Stimulated activated CD4-positive, alpha-beta T cell treated with anti-CD3 and anti-CD28 coated beads, Interleukin-1b, Interleukin-23, amount 100 ng/mL, for 24 hours (primary cell): ENCODE measurements around the gene CCDC33.

Experiments
- DNase-seq, 4 experiments: peaks; one replicate each; pipeline ENCODE4 v3.0.0-alpha.2; 2020; ENCODE audit warnings: low read depth in 4 of 4, low spot score in 1 of 4

The CCDC33 gene

DNA sequence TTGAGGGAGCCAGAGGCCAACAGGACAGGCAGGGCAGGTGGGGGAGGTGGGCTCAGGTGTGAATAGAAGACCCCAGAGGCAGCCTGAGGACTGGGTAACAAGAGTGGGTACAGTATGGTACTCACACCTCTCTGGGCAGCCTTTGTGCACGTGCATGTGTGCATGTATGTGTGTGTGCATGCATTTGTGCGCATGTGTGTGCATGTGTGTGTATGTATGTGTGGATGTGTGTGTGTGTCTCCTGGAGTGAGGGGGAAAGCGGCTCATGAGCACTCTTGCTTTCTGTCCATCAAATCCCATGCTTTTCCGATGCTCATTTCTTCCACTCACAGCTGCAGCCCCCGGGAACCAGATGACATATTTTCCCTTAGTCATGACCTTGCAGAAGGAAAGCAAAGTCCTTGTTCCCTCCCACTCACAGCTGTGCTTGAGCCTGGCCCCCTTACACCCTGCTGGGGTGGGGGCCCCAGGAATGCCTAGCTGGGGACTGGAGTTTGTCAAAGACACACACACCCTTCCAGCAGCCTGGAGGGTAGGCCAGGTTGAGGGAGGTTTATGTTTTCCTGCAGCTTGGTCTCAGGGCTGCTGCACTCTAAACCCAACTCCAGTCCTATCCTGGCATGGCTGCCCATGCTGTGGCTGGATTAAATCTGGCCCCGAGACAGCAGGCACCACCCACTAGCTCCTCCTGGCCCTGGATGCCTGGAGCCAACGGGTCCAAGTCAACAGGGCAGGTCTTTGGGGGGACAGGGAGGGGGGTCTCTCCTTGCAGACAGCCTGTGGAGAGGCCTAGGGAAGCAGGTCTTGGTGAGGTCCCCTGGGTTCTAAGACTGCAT is 22.5 kb downstream of the CCDC33 start:
- no peak for DNase-seq

DNA sequence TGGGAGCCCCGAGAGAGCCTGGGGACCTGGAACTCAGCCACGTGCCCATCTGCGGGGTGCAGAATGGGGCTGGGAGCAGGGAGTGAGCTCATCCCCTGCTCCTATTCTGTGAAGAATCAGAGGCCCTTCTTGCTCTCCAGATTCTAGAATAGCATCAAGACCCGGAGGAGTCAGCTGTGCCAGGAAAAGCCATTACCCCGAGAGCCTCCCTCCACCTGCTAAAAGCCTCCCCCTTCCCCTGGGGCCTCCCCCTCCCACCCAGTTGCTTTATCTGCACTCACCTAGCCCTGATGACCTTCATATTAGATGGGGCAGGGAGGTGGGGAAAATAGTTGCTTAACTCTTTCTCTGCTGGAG is 23.1 kb downstream of the CCDC33 start:
- DNase-seq, result no peak

DNA sequence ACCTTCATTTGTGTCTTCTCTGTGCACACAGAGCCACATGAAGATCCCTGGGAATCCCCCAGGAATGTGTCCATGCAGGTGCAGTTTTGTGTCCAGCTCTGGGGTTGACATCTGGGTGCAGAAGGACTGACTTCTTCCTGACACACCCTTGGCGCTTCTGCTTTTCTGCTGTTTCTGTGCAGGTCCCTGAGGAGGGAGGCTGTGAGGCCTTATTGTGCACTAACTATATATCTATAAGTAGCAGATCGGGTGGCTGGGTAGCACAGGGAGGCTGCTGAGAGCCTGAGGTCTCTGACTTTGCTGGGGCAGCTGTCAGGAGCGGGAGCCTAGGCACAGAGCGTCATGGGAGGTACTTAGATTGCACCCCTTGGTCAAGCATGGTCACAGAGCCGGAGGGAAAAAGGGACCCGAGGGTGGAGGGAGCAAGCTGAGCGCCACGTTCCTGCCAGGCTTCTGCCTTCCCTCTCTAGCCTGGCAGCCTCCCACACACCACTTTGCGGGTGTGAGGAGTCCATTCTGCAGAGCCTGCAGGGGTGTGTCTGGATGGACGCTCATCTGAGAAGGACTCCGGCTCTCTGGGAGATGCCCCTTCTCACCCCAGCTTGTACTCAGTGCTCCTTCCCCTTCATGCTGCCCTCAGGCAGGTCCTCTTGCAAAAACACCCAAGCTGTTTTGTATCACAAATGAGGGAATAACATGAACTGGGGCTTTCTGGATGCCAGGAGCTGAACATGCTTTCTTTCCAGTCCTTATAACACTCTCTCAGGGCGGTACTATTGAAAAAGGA is 23.9 kb downstream of the CCDC33 start:
- DNase-seq, result no peak

DNA sequence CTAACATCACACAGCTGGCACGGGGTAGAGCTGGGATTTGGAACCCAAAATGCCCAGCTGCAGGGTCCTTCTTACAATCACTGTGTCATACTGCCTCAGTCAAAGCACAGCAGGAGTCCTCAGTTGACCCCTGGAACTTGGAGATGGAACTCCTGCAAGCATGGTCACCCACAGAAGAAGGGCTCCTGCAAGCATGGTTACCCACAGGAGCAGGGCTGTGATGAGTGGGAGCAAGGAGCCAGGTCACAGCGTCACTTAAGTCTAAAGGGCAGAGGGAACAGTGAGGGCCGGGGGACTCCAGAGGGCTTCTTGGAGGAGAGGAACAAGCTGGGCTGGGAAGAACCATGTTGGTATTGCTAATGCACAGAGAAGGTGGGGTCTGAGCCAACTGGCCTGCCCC is 24.9 kb downstream of the CCDC33 start:
- DNase-seq, result no peak

DNA sequence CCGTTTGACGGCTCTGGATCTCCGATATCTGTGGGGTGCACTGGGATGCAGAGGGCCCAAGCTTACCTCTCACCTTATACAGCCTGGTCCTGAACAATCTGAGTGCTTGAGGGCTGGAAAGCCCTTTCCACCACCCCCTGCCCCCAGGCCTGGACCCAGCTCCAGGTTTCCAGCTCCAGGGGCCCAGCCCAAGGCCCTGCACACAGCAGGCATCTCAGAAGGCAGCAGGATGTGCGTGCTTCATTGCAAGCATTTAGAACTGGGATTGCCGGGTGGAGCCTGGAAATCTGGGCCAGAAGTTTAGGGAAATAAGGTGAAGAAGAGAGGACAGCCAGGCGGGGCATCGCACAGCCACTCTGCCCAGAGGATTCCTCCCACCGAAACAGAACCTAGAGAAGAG is 25.6 kb downstream of the CCDC33 start:
- DNase-seq, result no peak

DNA sequence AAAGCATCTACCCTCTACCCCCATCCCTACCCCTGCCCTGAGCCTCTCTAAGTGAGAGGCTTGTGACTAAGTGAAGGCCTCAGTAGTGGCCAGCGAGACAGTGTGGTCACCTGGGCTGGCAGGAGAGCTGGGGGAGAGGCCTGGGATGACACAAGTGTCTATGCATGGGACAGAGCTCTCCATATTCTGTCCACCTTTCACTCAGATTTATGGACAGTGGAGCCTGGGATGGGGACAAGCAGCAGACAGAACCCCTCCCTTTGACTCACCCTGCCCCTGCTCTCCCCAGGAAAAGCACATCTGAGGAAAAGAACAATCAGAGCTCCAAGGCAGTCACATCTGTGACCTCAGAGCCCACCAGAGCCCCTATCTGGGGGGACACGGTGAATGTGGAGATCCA is 26.0 kb downstream of the CCDC33 start:
- DNase-seq, result no peak

DNA sequence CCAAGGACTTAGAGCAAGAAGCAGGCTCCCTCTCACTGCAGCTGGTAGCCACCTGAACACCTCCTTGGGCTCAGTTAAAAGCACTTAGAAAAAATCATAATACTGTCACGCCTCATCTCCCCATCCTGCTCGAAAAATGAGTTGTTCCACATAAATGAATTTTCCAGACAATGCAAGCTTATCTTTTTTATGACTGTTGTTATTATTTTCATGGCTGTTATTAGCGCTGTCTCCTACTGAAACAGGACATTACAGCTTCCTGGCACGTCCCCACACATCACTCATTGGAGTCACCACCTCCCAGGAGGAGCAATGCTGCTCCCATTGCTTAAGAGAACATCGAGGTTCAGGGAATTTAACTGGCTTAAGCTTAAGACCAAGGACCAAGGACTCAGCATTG is 26.5 kb downstream of the CCDC33 start:
- no peak for DNase-seq

DNA sequence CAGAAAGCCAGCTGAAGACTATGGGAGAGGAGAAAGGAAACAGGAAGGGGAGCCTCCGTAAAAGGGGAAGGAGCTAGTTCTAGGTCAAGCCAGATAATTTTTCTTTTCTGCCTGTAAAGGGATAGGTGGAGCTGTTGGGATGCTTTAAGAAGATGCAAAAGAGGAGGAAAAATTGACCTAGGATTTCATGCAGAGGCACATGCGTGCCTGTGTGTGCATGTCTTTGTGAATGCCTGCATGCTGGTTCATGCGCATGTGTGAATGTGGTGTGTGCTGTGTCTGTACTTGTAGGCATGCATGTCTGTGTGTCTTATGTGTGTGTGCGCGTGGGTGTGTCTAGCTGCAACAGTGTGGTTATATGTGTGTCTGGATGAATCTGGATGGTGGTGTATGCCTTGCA is 27.3 kb downstream of the CCDC33 start:
- no peak for DNase-seq

DNA sequence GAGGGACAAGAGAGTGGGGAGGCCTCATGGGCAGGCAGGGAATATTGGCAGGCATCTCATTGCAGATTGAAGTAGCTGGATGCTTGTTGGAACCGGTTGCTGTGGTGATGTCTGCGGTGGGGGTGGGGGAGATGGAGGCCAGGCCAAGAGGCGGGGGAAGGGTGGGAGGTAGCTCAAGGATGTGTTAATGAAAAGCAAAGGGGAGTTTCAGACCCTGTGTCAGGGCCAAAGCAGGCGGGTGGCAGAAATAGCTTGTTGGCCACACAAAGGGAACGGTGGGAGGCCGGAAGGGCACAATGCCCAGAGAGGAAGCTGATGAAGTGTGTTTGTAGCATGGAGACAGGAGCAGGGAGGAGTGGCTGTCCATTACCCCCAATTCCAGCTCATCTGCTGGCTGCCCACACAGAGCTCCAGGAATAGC is 28.0 kb downstream of the CCDC33 start:
- DNase-seq, result no peak

DNA sequence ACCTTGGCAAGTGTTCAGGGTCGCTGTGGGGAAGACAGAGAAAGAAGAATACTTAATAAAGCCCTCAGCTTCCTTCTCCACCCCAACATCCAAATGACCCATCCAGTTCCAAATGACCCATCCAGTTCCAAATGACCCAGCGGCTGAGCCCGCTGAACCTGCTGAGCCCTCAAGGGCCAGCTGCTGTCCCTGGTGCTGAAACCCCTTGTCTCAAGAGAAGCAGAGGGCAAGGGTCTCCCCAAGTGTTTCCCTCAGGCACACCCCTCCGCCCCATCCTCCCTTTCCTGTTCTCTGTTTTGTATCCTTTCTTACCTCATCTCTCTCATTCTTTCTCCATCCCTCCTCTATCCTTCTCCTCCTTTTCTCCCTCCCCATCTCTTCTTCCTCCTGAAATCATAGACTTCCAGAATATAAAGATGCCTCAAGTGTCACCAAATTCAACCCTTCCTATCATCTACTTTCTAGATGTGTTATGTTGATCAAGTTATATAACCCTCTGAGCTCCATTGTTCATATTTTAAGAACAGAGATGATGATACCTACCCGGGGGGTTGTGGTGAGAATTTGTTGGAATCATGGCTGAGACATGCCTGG is 29.0 kb downstream of the CCDC33 start:
- no peak for DNase-seq

DNA sequence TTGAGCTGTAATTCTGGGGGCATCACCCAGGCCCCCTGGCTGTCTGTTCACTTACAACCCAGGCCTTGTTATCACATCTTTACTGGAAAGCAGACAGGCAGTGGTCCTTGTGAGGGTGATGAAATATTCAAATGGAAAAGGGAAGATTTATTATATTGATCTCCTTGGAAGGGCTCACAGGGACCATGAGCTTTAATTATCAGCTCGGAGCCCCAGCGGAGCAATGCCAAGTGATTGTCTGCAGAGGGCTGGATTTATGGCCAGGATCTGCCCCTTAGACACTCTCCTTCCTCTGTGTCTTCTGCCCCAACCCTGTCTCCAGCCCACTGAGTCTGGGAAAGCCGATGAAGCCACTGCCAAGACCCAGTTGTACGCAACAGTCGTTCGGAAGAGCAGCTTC is 31.9 kb downstream of the CCDC33 start:
- no peak for DNase-seq

DNA sequence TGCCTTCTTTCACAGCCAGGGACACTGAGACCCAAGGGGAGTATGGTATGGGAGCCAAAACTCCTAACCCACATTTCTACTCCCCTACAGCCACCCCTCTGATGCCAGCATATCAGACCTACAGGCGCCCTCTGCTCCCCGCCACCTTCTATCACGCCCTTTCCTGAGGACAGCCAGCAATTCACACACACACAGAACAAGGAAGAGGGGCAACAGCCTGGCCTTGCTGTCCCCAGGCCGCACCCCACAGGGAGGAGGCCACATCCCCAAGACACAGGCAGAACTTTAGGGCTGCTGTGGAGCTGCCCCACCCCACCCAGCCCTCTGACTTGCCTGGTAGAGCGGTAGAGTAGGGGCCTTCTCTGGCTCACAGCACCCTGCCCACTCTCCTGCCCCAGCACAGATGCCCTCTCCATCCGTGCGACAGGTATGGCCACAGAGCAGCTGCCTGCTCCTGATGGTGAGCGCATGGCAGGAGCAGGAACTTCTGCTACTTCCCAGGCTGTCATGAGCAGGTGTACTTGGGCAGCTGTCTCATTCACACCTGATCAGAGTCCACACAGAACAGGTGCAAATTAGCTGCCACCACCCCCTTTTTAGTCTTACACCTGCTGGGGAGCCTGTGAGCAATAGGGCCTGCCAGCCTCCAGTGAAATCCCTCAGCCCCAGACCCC is 33.4 kb downstream of the CCDC33 start:
- DNase-seq, result no peak

DNA sequence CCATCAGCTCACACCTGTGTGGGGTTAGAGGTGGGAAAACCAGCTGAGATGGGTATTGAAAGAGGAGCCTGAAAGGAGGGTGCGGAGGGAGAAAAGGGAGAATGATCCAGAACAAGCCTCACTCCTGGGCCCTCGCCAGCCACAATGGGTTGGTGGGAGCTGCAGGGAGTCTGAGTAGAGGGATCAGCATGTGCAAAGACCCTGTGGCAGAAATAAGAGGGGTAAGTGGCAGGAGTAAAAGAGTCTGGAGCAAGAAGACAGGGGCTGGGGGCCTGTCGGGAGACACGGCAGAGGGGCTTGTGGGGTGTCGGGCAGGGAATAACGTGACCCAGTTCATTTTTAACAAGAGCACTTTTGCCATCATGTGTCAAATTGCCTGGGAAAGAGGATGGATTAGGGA is 34.0 kb downstream of the CCDC33 start:
- no peak for DNase-seq

DNA sequence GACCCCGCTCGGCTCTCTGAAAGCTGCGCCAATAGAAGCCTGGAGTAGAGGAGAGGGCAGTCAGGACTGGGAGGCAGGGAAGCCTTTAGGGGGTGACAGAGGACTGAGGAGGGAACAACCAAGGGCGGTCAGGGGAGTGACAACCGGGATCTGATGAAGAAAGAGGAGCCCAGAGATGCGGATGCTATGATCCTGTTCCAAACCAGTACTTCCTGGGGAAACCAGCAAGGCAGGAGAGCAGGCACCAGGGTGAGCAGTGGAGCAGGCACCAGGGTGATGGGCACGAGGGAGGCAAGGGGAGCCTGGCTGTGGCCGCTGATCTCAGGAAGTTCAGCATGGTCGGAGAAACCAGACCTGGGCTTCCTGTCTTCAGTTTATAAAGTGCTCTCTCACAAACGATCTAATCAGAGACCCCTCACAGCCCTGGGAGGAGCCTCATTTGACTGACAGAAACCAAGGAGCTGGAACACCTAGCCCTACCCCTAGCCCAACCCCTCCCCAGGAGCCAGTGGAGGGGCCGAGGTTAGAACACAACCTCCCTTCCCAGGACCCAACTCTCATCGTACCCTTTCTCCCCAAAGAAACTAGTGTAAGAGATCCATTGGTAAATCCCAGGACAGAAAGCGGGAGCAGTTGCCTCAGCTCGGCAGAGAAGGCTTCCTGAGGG is 34.9 kb downstream of the CCDC33 start:
- no peak for DNase-seq

DNA sequence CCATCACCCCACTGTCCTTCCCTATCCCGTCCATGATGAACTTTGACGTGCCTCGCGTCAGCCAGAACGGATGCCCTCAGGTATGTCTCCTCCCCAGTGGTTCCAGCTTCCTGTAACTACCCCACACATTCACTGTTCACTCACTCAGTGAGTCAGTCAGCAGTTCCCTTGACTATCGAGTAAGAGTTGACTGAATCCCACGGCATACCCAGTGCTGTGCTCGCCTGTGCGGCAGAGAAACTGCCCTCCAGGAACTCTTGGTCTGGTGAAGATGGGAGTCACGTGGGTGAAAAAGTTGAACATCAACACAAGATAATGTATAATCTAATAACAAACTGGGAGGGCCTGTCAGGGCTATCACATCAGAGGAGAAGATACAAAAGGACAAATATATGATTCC is 36.7 kb downstream of the CCDC33 start:
- DNase-seq, result no peak

DNA sequence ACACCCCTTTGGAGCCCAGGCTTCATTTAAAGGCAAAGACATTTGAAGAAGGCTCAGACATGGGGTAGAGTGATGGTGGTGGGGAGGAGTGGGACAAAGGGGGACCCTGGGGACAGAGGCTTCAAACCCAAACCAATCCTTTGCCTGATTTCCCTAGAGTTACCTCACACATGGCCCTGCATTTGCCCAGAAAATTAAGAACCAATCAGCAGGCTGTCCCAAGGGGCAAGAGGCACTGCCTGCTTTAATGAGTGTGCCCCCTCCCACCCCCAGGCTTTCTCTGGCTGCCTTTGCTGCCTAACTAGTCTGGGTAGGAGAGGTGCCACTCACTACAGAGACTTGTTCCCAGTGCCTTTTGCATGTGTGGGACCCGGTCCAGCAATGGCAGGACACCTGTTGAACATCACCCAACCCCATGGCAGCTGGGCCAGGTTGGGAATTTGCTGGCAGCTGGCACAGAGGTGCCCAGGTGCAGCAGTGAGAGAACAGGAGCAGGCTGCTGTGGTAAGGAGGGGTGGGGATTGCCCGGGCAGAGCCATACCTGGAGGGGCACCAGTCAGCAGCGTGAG is 38.4 kb downstream of the CCDC33 start:
- no peak for DNase-seq

DNA sequence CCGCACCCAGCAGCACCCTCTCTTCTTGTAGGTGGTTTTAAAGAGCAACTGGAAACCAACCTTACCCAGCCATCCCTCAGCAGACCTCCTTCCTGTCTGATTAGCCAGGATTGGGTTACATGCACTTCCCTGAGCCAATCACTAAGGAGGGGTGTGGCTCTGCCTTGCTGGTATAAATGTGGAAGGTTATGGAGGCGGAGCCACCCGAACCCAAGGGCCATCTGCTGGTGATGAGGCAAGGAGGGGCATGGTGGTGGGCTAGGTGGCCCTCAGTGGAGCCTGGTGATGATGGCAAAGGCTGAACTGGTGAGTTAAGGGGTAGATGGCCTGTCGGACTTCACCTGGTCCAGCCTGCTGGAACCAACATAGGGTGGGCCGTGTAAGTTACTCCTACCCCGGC is 39.8 kb downstream of the CCDC33 start:
- no peak for DNase-seq

DNA sequence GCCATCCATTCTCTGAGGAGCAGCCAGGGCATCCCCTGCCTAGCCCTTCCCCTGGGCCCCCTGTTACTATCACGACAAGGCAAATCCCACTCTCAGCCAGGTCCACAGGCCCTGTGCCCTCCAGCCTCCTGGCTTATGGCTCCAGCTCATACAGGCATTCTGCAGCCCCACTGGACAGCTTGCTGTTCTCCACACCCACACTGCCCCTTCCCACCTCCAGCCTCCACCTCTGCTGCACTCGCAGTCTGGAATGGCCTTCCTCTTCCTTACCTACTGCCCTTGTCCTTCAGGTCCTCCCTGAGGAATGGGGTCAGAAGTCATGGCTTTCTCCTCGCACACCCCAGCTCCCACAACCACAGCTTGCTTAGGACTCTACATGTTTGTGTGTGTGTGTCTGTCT is 40.4 kb downstream of the CCDC33 start:
- DNase-seq, result no peak

DNA sequence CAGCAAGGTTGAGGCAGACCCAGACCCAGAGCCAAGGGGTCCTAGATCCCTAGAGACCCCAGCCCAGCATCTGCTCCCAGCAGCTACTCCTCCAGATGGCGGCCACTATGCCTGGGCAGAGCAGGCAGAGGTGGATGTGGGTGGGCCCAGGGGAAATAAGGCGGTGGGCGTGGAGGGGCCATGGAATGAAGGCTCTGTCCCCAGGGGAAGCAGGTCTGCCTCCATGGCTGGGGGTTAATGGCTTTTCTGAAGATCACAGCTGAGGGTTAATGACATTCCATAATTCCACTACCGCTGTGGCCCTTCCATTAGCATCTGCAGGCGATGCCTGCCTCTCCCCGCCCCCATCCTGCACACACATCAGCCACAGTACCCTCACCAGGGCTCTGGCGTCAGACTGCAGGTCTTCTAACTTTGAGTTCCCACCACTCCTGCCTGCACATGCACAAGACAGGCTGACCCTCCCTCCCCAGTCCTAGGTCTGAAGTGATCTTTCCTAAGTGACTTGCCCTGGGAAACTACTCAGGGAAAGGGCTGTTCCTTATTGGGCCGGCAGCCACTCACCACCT is 41.2 kb downstream of the CCDC33 start:
- DNase-seq, result no peak

DNA sequence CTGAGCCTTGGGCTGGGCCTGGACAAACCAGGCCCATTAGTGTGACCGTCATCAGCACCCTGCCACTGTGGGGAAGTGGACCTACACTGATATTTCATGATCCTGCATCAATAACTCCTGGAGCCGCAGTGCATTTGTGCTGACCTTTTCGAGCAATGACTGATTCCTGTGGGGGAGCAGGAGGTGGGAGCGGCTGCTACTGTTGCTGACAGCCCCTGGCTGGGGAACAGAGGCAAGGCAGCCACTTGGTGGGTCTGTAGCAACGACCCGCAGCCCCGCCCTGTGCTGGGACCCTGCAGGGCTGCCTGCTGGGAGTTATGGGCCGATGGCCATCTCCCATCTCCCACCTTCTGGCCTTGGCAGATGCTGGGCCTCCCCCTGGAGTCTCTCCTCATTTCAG is 42.1 kb downstream of the CCDC33 start:
- DNase-seq, result no peak
